ENCODE data around the gene MORN3.

The MORN3 gene

DNA sequence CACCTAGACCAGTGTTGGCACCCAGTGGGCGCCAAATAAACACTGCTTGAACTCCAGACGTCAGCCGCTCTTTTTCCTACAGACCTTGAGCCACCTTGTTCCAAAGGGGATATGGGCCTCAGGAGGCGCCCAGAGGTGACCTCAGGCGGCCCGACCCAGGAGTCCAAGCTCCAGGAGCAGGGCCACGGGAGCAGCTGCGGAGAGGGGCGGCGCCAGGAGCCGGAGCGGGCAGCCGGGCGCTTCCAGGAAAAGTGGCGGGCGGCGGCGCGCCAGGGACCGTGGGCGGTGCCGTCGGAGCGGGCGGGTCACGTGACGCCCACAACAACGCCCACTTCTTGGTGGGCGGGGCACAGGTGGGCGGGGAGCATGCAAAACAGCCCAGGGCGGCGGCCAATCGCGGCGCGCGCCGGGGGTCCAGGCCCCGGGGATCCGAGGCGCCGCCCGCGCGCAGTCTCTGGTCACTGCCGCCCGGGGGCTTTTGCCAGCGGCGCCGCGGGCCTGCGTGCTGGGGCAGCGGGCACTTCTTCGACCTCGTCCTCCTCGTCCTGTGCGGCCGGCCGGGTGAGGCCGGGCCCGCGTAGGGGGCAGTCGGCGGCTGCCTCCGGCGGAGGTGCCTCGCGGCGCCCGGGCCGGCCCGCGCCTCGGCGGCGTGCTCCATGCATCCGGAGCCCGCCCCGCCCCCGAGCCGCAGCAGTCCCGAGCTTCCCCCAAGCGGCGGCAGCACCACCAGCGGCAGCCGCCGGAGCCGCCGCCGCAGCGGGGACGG is 43.2 kb downstream of the MORN3 start, which contains the start of gene ORAI1:
Gene ORAI1, plus strand, starts transcription at position 444 of the 766 bp plus-strand sequence.
- H3K4me3 ChIP-seq (replicated peaks in 1 of 2; ENCODE audit: low read depth in 2 of 2, low read length in 2 of 2), result peak within 1 kb of the TSS; percentile 67 to 68
- DNase-seq (ENCODE audit: low read depth in 2 of 2), result peak; percentile 93 to 97
- no peak for TF ChIP-seq CTCF (IDR thresholded peaks at IDR 0.05; ENCODE audit: low read depth, low read length)

DNA sequence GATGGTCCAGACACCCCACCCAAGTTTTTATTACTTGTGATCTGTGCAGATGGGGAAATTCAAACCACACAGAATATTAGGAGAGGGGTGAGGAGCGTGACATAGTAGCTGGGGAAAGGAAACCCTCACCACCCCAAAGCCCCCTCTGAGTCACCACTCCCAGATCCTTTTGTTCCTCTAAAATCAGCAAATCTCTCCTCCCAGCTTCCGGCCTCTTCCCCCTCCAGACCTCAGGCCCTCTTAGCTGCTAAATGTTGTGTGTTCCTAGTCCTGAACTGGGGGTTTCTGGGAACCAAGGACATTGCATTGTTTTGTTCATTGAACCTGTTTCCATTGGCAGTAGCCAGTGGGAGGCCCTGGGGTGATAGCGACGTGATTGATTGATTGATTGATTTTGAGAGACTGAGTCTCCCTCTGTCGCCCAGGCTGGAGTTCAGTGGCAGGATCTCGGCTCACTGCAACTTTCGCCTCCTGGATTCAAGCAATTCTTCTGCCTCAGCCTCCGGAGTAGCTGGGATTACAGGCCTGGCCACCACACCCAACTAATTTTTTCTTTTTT is 49.0 kb downstream of the MORN3 start:
- H3K4me3 ChIP-seq (replicated peaks in 1 of 2; ENCODE audit: low read depth in 2 of 2, low read length in 2 of 2), result no peak overlapping the region
- TF ChIP-seq CTCF (IDR thresholded peaks at IDR 0.05; ENCODE audit: low read depth, low read length), result no peak
- DNase-seq (ENCODE audit: low read depth in 2 of 2), result no peak

GRCh38 chr12:121618659-121619233 is 50.7 kb downstream of the MORN3 start:
- DNase-seq (ENCODE audit: low read depth in 2 of 2), result no peak
- no peak for TF ChIP-seq CTCF (IDR thresholded peaks at IDR 0.05; ENCODE audit: low read depth, low read length)
- no peak overlapping the region for H3K4me3 ChIP-seq (replicated peaks in 1 of 2; ENCODE audit: low read depth in 2 of 2, low read length in 2 of 2)

DNA sequence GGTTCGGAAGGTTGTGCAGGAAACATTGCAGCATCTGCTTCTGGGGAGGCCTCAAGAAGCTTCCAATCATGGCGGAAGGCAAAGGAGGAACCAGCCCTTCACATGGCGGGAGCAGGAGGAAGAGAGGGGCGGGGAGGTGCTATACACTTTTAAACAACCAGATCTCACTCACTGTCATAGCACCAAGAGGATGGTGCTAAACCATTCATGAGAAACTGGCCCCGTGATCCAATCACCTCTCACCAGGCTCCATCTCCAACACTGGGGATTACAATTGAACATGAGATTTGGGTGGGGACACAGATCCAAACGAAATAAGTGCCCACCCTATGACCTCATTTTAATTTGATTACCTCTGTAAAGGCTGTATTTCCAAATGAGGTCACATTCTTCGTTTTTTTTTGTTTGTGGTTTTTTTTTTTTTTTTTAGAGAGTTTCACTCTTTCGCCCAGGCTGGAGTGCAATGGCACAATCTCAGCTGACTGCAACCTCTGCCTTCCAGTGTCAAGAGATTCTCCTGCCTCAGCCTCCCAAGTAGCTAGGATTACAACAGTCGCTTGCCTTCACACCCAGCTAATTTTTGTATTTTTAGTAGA is 54.5 kb downstream of the MORN3 start:
- no peak for DNase-seq (ENCODE audit: low read depth in 2 of 2)

GRCh38 chr12:121613462-121613861 is 56.0 kb downstream of the MORN3 start:
- DNase-seq (ENCODE audit: low read depth in 2 of 2), result no peak
- no peak overlapping the region for H3K4me3 ChIP-seq (replicated peaks in 1 of 2; ENCODE audit: low read depth in 2 of 2, low read length in 2 of 2)
- no peak for TF ChIP-seq CTCF (IDR thresholded peaks at IDR 0.05; ENCODE audit: low read depth, low read length)

More for the DNA sequence above, 54.5 kb downstream of the MORN3 start:
- no peak overlapping the region for H3K4me3 ChIP-seq (replicated peaks in 1 of 2; ENCODE audit: low read depth in 2 of 2, low read length in 2 of 2)
- TF ChIP-seq CTCF (IDR thresholded peaks at IDR 0.05; ENCODE audit: low read depth, low read length), result no peak

DNA sequence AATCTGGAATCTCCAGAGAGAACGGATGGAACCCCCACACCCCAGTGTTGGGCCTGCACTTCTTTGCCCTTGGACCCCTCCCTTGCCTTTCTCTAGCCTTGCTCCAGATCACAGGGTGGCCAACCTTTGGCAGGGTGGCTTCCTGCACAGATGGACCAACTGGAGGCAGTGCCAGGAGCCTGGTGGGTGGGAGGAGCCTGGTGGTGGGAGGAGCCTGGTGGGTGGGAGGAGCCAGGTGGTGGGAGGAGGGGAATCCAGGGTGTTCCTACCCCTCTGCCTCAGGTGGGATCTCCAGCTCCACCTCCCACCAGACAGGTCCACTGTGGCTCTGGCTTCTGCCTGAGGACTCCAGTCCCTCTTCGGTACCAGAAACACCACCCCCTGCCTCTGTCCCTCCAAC is 58.1 kb downstream of the MORN3 start:
- no peak for TF ChIP-seq CTCF (IDR thresholded peaks at IDR 0.05; ENCODE audit: low read depth, low read length)
- no peak for DNase-seq (ENCODE audit: low read depth in 2 of 2)
- no peak overlapping the region for H3K4me3 ChIP-seq (replicated peaks in 1 of 2; ENCODE audit: low read depth in 2 of 2, low read length in 2 of 2)

Measured in cardiac fibroblast (primary cell).